VCaP (cell line): ENCODE data around the gene CLDN15.

Experiments
- H3K27ac ChIP-seq: fragments of 450-650 bp; 2 replicates; pipeline ENCODE4 v1.5.1; 2017
- CTCF ChIP-seq: fragments of 450-650 bp; conservative IDR thresholded peaks from 2 replicates; pipeline ENCODE4 v1.5.1; 2017; ENCODE audit warnings: mild to moderate bottlenecking, moderate library complexity

Gene CLDN15

DNA sequence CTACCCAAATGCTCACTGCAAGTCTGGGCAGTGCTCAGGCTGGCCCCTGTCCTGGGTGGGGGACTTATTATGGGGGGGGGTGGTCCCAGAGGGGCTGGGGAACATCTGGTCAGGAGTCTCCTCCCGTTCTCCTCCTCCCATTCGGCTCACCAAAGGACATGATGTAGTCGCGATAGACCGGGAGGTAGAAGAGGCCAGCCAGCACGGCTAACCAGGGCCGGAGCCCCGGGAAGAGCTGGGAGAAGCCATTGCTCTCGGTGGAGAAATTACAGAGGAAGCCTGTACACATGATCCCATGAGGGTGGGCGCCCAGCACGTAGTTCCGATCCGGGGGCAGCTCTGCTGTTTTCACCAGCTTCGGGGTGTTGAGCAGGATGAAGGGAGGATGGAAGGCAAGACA, 39.1 kb downstream of the CLDN15 start:
- H3K27ac ChIP-seq: no peak overlapping the region
- TF ChIP-seq CTCF: no peak

DNA sequence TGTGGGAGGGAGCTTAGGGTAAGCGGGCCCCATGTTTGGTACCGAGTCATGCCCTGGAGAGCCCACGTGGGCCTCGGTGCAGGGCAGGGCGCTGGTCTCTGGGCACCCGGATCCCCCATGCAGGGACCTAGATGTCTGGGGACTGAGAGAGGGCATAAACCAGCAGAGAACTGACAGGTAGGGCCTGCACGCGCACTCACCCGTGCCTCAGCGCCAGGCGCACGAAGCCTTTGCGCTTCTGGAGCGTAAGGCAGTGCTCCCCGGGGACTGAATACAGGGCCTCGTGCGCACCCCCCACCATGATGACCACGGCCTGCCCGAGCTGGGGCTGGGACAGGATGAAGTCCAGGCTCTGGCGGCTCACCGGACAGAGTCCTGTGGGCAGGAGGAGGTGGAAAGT, 39.6 kb downstream of the CLDN15 start:
- no peak for TF ChIP-seq CTCF
- H3K27ac ChIP-seq: no peak overlapping the region

- no peak overlapping the region for H3K27ac ChIP-seq
- TF ChIP-seq CTCF: no peak
These were observed 41.7 kb downstream of the CLDN15 start for GRCh38 chr7:101195884-101196283.

DNA sequence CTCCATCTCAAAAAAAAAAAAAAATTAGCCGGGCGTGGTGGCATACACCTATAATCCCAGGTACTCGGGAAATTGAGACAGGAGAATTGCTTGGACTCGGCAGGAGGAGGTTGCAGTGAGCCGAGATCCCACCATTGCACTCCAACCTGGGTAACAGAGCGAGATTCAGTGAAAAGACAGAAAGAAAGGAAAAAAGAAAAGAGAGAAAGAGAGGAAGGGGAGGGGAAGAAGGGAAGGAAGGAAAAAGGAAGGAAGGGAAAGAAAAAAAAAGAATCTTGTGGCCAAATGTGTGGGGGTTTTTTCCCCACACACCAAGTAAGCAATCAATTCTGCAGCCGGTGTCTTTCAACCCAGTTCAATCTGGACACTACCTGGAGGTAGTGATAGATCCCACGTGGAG, 48.5 kb downstream of the CLDN15 start:
- no peak for TF ChIP-seq CTCF

GRCh38 chr7:101186844-101187428, 50.7 kb downstream of the CLDN15 start:
- TF ChIP-seq CTCF: no peak
- no peak overlapping the region for H3K27ac ChIP-seq

More for the DNA sequence above, 48.5 kb downstream of the CLDN15 start:
- no peak overlapping the region for H3K27ac ChIP-seq

DNA sequence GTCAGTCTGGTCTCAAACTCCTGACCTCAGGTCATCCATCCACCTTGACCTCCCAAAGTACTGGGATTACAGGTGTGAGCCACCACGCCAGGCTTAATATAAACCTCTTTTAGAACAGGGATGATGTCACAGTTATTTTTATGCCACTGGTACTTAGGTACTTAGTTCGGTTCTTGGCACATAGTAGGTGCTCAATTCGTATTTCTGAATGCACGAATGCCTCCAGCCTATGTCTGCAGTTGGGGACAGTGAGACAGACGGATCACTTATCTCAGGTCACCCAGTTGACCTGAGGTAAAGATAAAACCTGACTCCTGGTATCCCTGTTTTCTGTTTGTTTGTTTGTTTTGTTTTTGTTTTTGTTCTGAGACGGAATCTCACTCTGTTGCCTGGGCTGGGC, 51.4 kb downstream of the CLDN15 start:
- no peak overlapping the region for H3K27ac ChIP-seq
- TF ChIP-seq CTCF: no peak

DNA sequence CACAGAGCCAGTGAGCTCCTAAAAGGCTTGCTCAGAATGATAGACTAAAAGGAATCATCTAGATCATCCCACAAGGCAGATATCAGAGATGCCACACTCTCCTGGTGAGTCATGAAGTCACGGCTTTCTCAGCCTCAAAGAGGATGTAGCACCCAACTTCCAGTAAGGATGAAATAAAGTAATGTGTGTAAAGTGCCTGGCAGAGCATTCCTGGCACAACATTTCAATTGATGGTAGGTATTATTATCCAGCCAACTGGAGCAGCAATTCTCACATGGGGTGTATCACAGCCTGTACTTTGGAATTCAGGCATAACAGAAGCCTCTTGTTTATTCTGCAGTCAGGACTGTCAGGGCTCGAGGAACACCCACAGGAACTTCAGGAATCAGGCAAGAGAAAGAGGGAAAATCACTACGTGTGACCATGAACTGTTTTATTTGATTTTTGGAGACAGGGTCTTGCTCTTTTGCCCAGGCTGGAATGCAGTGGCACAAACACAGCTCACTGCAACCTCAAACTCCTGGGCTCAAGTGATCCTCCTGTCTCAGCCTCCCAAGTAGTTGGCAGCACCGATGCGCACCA, 52.3 kb downstream of the CLDN15 start:
- H3K27ac ChIP-seq: no peak overlapping the region
- no peak for TF ChIP-seq CTCF
